Suprapubic skin (tissue), 4 donors: ENCODE data around the gene RPS19BP1. TPM values are rescaled to one million over a fixed set of nuclear protein-coding genes. Genes with fewer than 3 reads are reported as not detected.
A peak's percentile ranks its signal among the peaks of the same experiment; 100 is the strongest.

Experiments
- DNase-seq, 2 donors: peaks; one replicate each; pipeline ENCODE4 v3.0.0-alpha.2; 2019; ENCODE audit warnings: low spot score in 2 of 2
- H3K27ac ChIP-seq: fragments of 200-600 bp; sonication (generic); one replicate; pipeline ENCODE4 v1.5.1; 2019
- H3K27me3 ChIP-seq: fragments of 200-600 bp; sonication (generic); one replicate; pipeline ENCODE4 v1.5.1; 2019
- H3K36me3 ChIP-seq: fragments of 200-600 bp; sonication (generic); one replicate; pipeline ENCODE4 v1.5.1; 2019
- H3K4me1 ChIP-seq: fragments of 200-600 bp; sonication (generic); one replicate; pipeline ENCODE4 v1.5.1; 2019
- H3K4me3 ChIP-seq: fragments of 200-600 bp; sonication (generic); one replicate; pipeline ENCODE4 v1.5.1; 2019; ENCODE audit warnings: mild to moderate bottlenecking
- H3K9me3 ChIP-seq: fragments of 200-600 bp; sonication (generic); one replicate; pipeline ENCODE4 v1.5.1; 2019
- EP300 ChIP-seq: sonication (generic); formaldehyde crosslinking; IDR thresholded peaks from one replicate; pipeline ENCODE4 v1.6.1; 2017; ENCODE audit warnings: antibody characterized with exemption
- POLR2A ChIP-seq, 2 donors: fragments of 450-650 bp; IDR thresholded peaks; one replicate each; pipeline ENCODE4 v1.6.1; 2017; ENCODE audit warnings: antibody characterized with exemption in 2 of 2, mild to moderate bottlenecking in 2 of 2, moderate library complexity in 2 of 2
- POLR2AphosphoS5 ChIP-seq, 3 donors: sonication (generic); formaldehyde crosslinking; IDR thresholded peaks; one replicate each; pipeline ENCODE4 v1.6.1; 2017; ENCODE audit warnings: antibody characterized with exemption in 3 of 3
- WGBS: methylation state at CpG from one replicate; pipeline ENCODE4 v1.1.5; 2018; 5-methylcytosine and 5-hydroxymethylcytosine counted together
- total RNA-seq, 4 donors: library from RNA; depleted of rRNA; stranded (reverse); fragments of >200 nt; gene quantifications; one replicate each; pipeline ENCODE4 v1.1.0, GENCODE V29; 2016
- TF ChIP-seq, protein P1 (sequence below), 2 donors: fragments of 200-600 bp in 1 of 2; fragments of 450-650 bp in 1 of 2; sonication (generic) in 1 of 2; IDR thresholded peaks; one replicate each; pipeline ENCODE4 v1.5.1; 2016 to 2019; ENCODE audit warnings: antibody characterized with exemption in 2 of 2, mild to moderate bottlenecking in 1 of 2, moderate library complexity in 1 of 2

Gene RPS19BP1
- total RNA-seq, 4 donors from 2014 or later, result 61.2 to 89.5 (median 80.6) TPM

DNA sequence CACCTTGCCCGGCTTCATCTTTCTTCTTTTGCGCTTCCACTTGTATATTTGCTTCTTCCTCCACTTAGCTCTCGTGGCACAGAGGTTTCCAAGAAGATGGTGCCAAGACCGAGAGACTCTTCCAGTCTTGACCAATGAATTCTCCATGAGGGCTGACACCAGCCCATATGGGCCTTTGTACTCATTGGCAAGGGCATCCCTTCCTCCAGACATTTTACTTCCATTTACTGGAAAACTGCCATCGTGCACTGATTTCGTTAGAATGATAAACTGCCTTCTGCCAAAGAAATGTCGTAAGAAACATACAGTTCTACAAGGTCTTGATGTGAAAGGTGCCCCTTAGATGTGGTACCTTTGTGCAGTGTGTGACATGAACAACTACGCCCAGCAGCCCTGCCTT is 35.1 kb downstream of the RPS19BP1 start:
- no peak for DNase-seq
- Histone ChIP-seq H3K4me1 (peaks cover 62% of the 10 kb centered on the region), H3K27ac (no peak overlapping the region), H3K9me3 (no peaks in the 10 kb centered on the region), H3K4me3 (no peak overlapping the region), H3K36me3 (no peaks in the 10 kb centered on the region), H3K27me3 (no peaks in the 10 kb centered on the region)
- TF ChIP-seq, protein P1, sequence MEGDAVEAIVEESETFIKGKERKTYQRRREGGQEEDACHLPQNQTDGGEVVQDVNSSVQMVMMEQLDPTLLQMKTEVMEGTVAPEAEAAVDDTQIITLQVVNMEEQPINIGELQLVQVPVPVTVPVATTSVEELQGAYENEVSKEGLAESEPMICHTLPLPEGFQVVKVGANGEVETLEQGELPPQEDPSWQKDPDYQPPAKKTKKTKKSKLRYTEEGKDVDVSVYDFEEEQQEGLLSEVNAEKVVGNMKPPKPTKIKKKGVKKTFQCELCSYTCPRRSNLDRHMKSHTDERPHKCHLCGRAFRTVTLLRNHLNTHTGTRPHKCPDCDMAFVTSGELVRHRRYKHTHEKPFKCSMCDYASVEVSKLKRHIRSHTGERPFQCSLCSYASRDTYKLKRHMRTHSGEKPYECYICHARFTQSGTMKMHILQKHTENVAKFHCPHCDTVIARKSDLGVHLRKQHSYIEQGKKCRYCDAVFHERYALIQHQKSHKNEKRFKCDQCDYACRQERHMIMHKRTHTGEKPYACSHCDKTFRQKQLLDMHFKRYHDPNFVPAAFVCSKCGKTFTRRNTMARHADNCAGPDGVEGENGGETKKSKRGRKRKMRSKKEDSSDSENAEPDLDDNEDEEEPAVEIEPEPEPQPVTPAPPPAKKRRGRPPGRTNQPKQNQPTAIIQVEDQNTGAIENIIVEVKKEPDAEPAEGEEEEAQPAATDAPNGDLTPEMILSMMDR (IDR thresholded peaks at IDR 0.05), result no peak
- TF ChIP-seq POLR2A (IDR thresholded peaks at IDR 0.05), result no peak
- no peak for TF ChIP-seq EP300
- no peak for TF ChIP-seq POLR2AphosphoS5 (IDR thresholded peaks at IDR 0.05)
- 80% methylated on average over 8 of the region's 8 CpGs for WGBS

DNA sequence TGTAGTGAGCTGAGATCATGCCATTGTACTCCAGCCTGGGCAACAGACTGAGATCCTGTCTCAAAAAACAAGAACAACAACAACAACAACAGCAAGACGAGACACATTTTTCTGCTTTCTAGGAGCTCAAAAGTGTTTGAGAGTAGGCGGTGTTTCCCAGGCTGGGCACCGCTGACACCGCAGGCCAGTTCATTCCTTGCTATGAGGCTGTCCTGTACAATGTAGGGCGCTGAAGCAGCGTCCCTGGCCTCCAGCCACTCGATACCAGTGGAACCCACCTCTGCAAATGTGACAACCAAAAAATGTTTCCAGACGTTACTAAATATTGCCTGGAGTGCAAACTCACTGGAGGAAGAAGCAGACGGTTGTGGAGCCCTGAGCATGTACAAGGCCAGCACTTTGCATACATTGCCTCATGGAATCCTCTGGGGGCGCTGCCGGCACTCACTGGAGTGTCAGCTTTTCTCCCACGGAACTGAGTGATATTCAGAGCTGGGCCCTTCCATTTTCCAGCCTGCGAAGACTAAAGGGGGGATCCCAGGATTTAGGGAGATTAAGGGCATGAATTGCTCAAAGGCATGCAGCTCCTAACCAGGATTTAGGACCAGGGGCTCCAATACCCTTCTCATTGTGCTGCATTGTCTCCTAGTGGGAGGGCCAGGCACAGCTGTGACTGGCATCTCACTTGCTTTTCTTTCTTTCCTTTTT is 36.3 kb downstream of the RPS19BP1 start:
- Histone ChIP-seq H3K4me1 (peaks cover 54% of the 10 kb centered on the region), H3K4me3 (no peak overlapping the region), H3K9me3 (no peaks in the 10 kb centered on the region), H3K36me3 (no peaks in the 10 kb centered on the region), H3K27me3 (no peaks in the 10 kb centered on the region), H3K27ac (peak overlapping the region; percentile 24)
- DNase-seq, result peak in 1 of 2 donors; percentile 86
- 40% methylated on average over 13 of the region's 13 CpGs for WGBS
- TF ChIP-seq, protein P1 (IDR thresholded peaks at IDR 0.05), result peak; percentile 46 to 87
- TF ChIP-seq POLR2AphosphoS5 (IDR thresholded peaks at IDR 0.05), result no peak
- TF ChIP-seq EP300, result no peak

DNA sequence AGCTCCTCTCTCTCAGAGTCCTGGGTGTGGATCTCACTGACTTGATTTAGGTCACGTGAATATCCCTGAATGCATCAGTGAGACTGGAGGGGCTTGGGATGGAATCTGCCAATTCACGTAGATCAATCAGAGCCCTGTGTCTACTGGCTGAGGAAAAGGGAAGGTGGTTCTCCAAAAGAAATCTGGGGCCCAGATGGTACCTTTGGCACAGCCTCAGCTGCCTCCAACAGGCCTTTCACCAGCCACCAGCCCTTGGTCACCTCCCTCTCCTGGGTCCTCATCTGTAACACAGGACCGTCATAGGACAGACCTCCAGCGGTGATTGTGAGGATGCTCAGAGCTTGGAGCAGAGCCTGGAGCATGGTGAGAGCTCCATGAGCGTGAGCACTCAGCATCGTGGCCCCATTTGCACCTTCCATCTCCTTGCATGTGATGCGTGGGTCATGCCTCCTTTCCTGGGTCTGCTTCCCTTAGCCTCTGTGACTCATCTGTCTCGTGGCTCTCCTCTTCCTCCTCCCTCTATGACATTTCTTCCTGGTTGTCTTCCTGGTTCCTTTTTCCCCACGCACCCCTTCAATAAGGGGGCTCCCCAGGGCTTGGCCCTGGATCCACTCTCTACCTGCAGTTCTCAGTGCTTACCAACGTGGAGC is 38.0 kb downstream of the RPS19BP1 start:
- Histone ChIP-seq H3K36me3 (no peaks in the 10 kb centered on the region), H3K4me1 (peaks cover 42% of the 10 kb centered on the region), H3K27me3 (no peaks in the 10 kb centered on the region), H3K9me3 (no peaks in the 10 kb centered on the region), H3K4me3 (no peak overlapping the region), H3K27ac (no peak overlapping the region)
- WGBS, result 78% methylated on average over 10 of the region's 10 CpGs
- TF ChIP-seq POLR2AphosphoS5 (IDR thresholded peaks at IDR 0.05) (no peak), EP300 (no peak), POLR2A (IDR thresholded peaks at IDR 0.05) (no peak)
- TF ChIP-seq, protein P1 (IDR thresholded peaks at IDR 0.05), result no peak
- DNase-seq, result no peak

DNA sequence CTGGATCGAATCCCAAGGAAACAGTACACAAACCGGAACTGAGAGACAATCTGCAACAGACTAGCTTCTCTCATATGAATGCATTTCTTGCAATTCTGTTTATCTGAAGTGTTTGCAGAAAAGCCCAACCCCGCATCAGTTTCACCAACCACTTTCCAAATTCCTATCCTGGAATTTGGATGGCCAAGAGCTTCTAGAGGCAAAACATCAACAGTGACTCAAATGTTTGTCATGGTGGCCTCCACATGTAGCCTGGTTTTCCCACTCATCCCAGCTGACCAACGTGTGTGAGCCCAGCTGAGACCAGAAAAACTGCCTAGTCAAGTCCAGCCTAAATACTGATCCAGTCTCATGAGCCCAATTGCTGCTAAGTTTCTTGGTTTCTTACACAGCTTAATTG is 38.8 kb downstream of the RPS19BP1 start:
- H3K27ac ChIP-seq, result no peak overlapping the region
- H3K9me3 ChIP-seq, result no peaks in the 10 kb centered on the region
- no peak for DNase-seq
- no peaks in the 10 kb centered on the region for H3K36me3 ChIP-seq
- WGBS, result 54% methylated on average over 4 of the region's 4 CpGs
- H3K27me3 ChIP-seq, result no peaks in the 10 kb centered on the region
- TF ChIP-seq POLR2AphosphoS5 (IDR thresholded peaks at IDR 0.05), result no peak
- no peak for TF ChIP-seq POLR2A (IDR thresholded peaks at IDR 0.05)
- TF ChIP-seq EP300, result no peak
- TF ChIP-seq, protein P1 (IDR thresholded peaks at IDR 0.05), result no peak
- H3K4me3 ChIP-seq, result no peak overlapping the region
- peaks cover 38% of the 10 kb centered on the region for H3K4me1 ChIP-seq

DNA sequence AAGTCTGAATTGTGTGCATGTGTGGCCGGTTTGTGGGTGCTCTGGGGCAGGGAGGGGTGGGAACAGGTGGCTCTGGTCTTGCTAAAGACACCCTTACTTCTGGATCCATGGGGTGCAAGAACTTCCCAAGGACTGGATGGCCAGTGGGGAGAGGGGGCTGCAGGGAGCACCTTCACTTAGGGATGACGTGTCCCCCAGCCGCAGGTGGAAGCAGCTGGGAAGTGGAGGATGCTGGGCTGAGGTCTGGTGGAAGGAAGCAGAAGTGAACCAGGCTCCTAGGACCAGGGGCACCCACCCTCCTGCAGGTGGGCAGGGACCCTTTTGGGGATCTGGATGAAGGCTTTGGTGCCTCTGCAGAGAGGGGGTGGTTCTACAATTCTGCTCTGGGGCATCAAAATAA is 40.4 kb downstream of the RPS19BP1 start:
- TF ChIP-seq, protein P1 (IDR thresholded peaks at IDR 0.05), result no peak
- TF ChIP-seq EP300 (no peak), POLR2AphosphoS5 (IDR thresholded peaks at IDR 0.05) (no peak), POLR2A (IDR thresholded peaks at IDR 0.05) (no peak)
- no peak overlapping the region for H3K4me3 ChIP-seq
- no peaks in the 10 kb centered on the region for H3K27me3 ChIP-seq
- peaks cover 28% of the 10 kb centered on the region for H3K4me1 ChIP-seq
- no peak for DNase-seq
- no peaks in the 10 kb centered on the region for H3K9me3 ChIP-seq
- no peak overlapping the region for H3K27ac ChIP-seq
- WGBS, result 77% methylated on average over 3 of the region's 3 CpGs
- H3K36me3 ChIP-seq, result no peaks in the 10 kb centered on the region
